H9 (cell line): ENCODE results near the gene ARHGAP5. TPM values are rescaled to one million over a fixed set of nuclear protein-coding genes. Genes with fewer than 3 reads are reported as not detected.

Experiments
- DNase-seq: peaks from one replicate; pipeline ENCODE4 v3.0.0-alpha.2; 2017
- H2AFZ ChIP-seq: one replicate; pipeline ENCODE4 v1.6.1; 2013; ENCODE audit warnings: mild to moderate bottlenecking, low read length, control low read depth, moderate library complexity
- H2AK5ac ChIP-seq: 2 replicates; pipeline ENCODE4 v1.6.1; 2013; ENCODE audit warnings: low read length, control low read depth, mixed read lengths; ENCODE audit not compliant: insufficient read length
- H2BK120ac ChIP-seq: one replicate; pipeline ENCODE4 v1.6.1; 2013; ENCODE audit warnings: low read depth, mild to moderate bottlenecking, low read length, control low read depth, inconsistent platforms; ENCODE audit not compliant: poor library complexity, severe bottlenecking
- H2BK12ac ChIP-seq: 2 replicates; pipeline ENCODE4 v1.6.1; 2013; ENCODE audit warnings: low read length, control low read depth, mixed read lengths, low read depth; ENCODE audit not compliant: insufficient read length
- H2BK15ac ChIP-seq: 2 replicates; pipeline ENCODE4 v1.6.1; 2013; ENCODE audit warnings: low read depth, low read length, control low read depth
- H2BK20ac ChIP-seq: one replicate; pipeline ENCODE4 v1.6.1; 2013; ENCODE audit warnings: low read depth, mild to moderate bottlenecking, low read length, control low read depth, inconsistent platforms; ENCODE audit not compliant: poor library complexity, severe bottlenecking
- H2BK5ac ChIP-seq: 2 replicates; pipeline ENCODE4 v1.6.1; 2013; ENCODE audit warnings: low read length, control low read depth, mixed read lengths; ENCODE audit not compliant: insufficient read length
- H3K14ac ChIP-seq: 2 replicates; pipeline ENCODE4 v1.6.1; 2013; ENCODE audit warnings: low read length, control low read depth; ENCODE audit not compliant: insufficient read depth
- H3K18ac ChIP-seq: 2 replicates; pipeline ENCODE4 v1.6.1; 2013; ENCODE audit warnings: low read depth, mild to moderate bottlenecking, mixed read lengths, low read length, control low read depth; ENCODE audit not compliant: insufficient read length
- H3K23ac ChIP-seq: 2 replicates; pipeline ENCODE4 v1.6.1; 2013; ENCODE audit warnings: low read length, control low read depth, mixed read lengths, low read depth; ENCODE audit not compliant: insufficient read length
- H3K23me2 ChIP-seq: 2 replicates; pipeline ENCODE4 v1.6.1; 2013; ENCODE audit warnings: low read depth, mild to moderate bottlenecking, mixed read lengths, low read length, control low read depth; ENCODE audit not compliant: insufficient read length, poor library complexity, severe bottlenecking
- H3K27ac ChIP-seq: 2 replicates; pipeline ENCODE4 v1.5.1; 2013; ENCODE audit warnings: low read length, control low read depth, mixed read lengths, low read depth; ENCODE audit not compliant: insufficient read length
- H3K27me3 ChIP-seq: 2 replicates; pipeline ENCODE4 v1.6.1; 2013; ENCODE audit warnings: low read length, control low read depth, inconsistent platforms; ENCODE audit not compliant: insufficient read depth
- H3K4ac ChIP-seq: 2 replicates; pipeline ENCODE4 v1.6.1; 2013; ENCODE audit warnings: low read depth, mild to moderate bottlenecking, control low read depth, inconsistent platforms, low read length, moderate library complexity
- H3K4me1 ChIP-seq: 2 replicates; pipeline ENCODE4 v1.6.1; 2013; ENCODE audit warnings: low read length, control low read depth, inconsistent platforms; ENCODE audit not compliant: insufficient read depth
- H3K4me2 ChIP-seq: 2 replicates; pipeline ENCODE4 v1.6.1; 2013; ENCODE audit warnings: low read length, control low read depth, mixed read lengths; ENCODE audit not compliant: insufficient read length, insufficient read depth
- H3K56ac ChIP-seq: 2 replicates; pipeline ENCODE4 v1.6.1; 2013; ENCODE audit warnings: low read depth, mild to moderate bottlenecking, mixed read lengths, low read length, control low read depth; ENCODE audit not compliant: insufficient read length
- H3K79me1 ChIP-seq: 2 replicates; pipeline ENCODE4 v1.6.1; 2013; ENCODE audit warnings: low read depth, mild to moderate bottlenecking, moderate library complexity, low read length, control low read depth, inconsistent platforms; ENCODE audit not compliant: insufficient read depth, poor library complexity, severe bottlenecking
- H3K79me2 ChIP-seq: 2 replicates; pipeline ENCODE4 v1.6.1; 2013; ENCODE audit warnings: low read length, control low read depth, inconsistent platforms; ENCODE audit not compliant: insufficient read depth
- H3K9ac ChIP-seq: 2 replicates; pipeline ENCODE4 v1.6.1; 2013; ENCODE audit warnings: low read length, control low read depth, mixed read lengths; ENCODE audit not compliant: insufficient read length; ENCODE audit errors: extremely low read depth
- H3K9me3 ChIP-seq: one replicate; pipeline ENCODE4 v1.6.1; 2013; ENCODE audit warnings: low read depth, low read length, inconsistent platforms; ENCODE audit not compliant: control insufficient read depth
- H3T11ph ChIP-seq: one replicate; pipeline ENCODE4 v1.6.1; 2013; ENCODE audit warnings: mild to moderate bottlenecking, low read length, control low read depth, inconsistent platforms
- H4K20me1 ChIP-seq: one replicate; pipeline ENCODE4 v1.6.1; 2013; ENCODE audit not compliant: control insufficient read depth, insufficient read length, insufficient read depth
- H4K5ac ChIP-seq: 2 replicates; pipeline ENCODE4 v1.6.1; 2013; ENCODE audit warnings: low read depth, mild to moderate bottlenecking, mixed read lengths, low read length, control low read depth; ENCODE audit not compliant: insufficient read length
- H4K8ac ChIP-seq: replicated peaks from 2 replicates; pipeline ENCODE4 v1.6.1; 2013; ENCODE audit warnings: low read length, control low read depth, mixed read lengths, low read depth; ENCODE audit not compliant: insufficient read length
- H4K91ac ChIP-seq: 2 replicates; pipeline ENCODE4 v1.6.1; 2013; ENCODE audit warnings: low read depth, mild to moderate bottlenecking, moderate library complexity, mixed read lengths, low read length, control low read depth; ENCODE audit not compliant: insufficient read length
- H3K27ac Mint-ChIP-seq, 3 experiments: 2 replicates in 2 of 3; 3 replicates in 1 of 3; pipeline ENCODE4 v1.8.0; 2020 to 2021; ENCODE audit warnings: mixed read lengths in 3 of 3, mild to moderate bottlenecking in 1 of 3, moderate library complexity in 1 of 3
- H3K27me3 Mint-ChIP-seq: 2 replicates; pipeline ENCODE4 v1.8.0; 2021; ENCODE audit warnings: low read depth, mild to moderate bottlenecking, moderate library complexity, mixed read lengths
- H3K36me3 Mint-ChIP-seq, 3 experiments: 2 replicates in 2 of 3; 3 replicates in 1 of 3; pipeline ENCODE4 v1.8.0; 2020 to 2021; ENCODE audit warnings: low read depth in 3 of 3, mixed read lengths in 3 of 3; ENCODE audit not compliant: insufficient read depth in 1 of 3
- H3K4me1 Mint-ChIP-seq, 2 experiments: 2 replicates each; pipeline ENCODE4 v1.8.0; 2020; ENCODE audit warnings: mixed read lengths in 2 of 2
- H3K4me3 Mint-ChIP-seq, 2 experiments: 2 replicates in 1 of 2; 3 replicates in 1 of 2; pipeline ENCODE4 v1.8.0; 2020 to 2021; ENCODE audit warnings: mild to moderate bottlenecking in 2 of 2, mixed read lengths in 2 of 2, moderate library complexity in 1 of 2
- H3K9me3 Mint-ChIP-seq, 2 experiments: 2 replicates in 1 of 2; 3 replicates in 1 of 2; pipeline ENCODE4 v1.8.0; 2020; ENCODE audit warnings: mild to moderate bottlenecking in 2 of 2, mixed read lengths in 2 of 2, moderate library complexity in 1 of 2
- CTCF ChIP-seq: fragments of 200-600 bp; sonication (generic); conservative IDR thresholded peaks from 3 replicates; pipeline ENCODE4 v1.8.0; 2021; ENCODE audit warnings: antibody characterized with exemption, mild to moderate bottlenecking
- WGBS: extraction: QIAGEN DNeasy Blood & Tissue Kit; methylation state at CpG from one replicate; pipeline ENCODE4 v1.1.7; 2013; ENCODE audit warnings: missing lambda C conversion rate, low lambda C conversion rate, mixed read lengths; ENCODE audit not compliant: insufficient read length; ENCODE audit errors: extremely low coverage; 5-methylcytosine and 5-hydroxymethylcytosine counted together
- total RNA-seq: library from RNA; stranded (reverse); gene quantifications from 2 replicates; pipeline ENCODE4 v1.2.1, GENCODE V29; 2021

ARHGAP5 gene
- total RNA-seq, 1 experiment from 2014 or later: 73.8 TPM

GRCh38 chr14:32033543-32033942 is 43.6 kb upstream of the ARHGAP5 start:
- Histone ChIP-seq H3K23ac (no peak overlapping the region), H4K20me1 (no peaks in the 10 kb centered on the region), H4K8ac (no peak overlapping the region), H3K14ac (no peak overlapping the region), H3K79me1 (no peaks in the 10 kb centered on the region), H2BK12ac (no peak overlapping the region), H3K56ac (no peak overlapping the region), H2BK15ac (no peak overlapping the region), H2BK120ac (no peak overlapping the region), H3K9ac (no peak overlapping the region), H4K91ac (no peak overlapping the region), H2BK5ac (no peak overlapping the region), H3K18ac (no peak overlapping the region), H2AFZ (no peak overlapping the region), H3K27ac (no peak overlapping the region), H3K4me1 (no peaks in the 10 kb centered on the region), H3T11ph (no peak overlapping the region), H3K9me3 (no peaks in the 10 kb centered on the region), H3K27me3 (no peaks in the 10 kb centered on the region), H2BK20ac (no peak overlapping the region), H3K23me2 (no peaks in the 10 kb centered on the region), H4K5ac (no peak overlapping the region), H2AK5ac (no peak overlapping the region), H3K4ac (no peak overlapping the region), H3K4me2 (no peak overlapping the region), H3K79me2 (no peaks in the 10 kb centered on the region)
- H3K27ac Mint-ChIP-seq: no peak overlapping the region
- no peaks in the 10 kb centered on the region for H3K27me3 Mint-ChIP-seq
- no peaks in the 10 kb centered on the region for H3K36me3 Mint-ChIP-seq
- no peak overlapping the region for H3K4me3 Mint-ChIP-seq
- no peaks in the 10 kb centered on the region for H3K9me3 Mint-ChIP-seq
- WGBS: no CpG with 5 or more reads among the region's 2 CpGs
- TF ChIP-seq CTCF: no peak
- no peak for DNase-seq
- peaks cover 0 to 3% of the 10 kb centered on the region in 2 experiments; a peak in 1 of 4 replicates for H3K4me1 Mint-ChIP-seq
